B cell (primary cell): ENCODE measurements around the gene CIZ1.

Experiments used
- EZH2 ChIP-seq: IDR thresholded peaks from 2 replicates; pipeline ENCODE4 v1.6.1; 2012; ENCODE audit warnings: borderline replicate concordance, low read depth, mild to moderate bottlenecking, moderate library complexity, low read length; ENCODE audit not compliant: insufficient read depth, poor library complexity, severe bottlenecking
- TF ChIP-seq, protein P1 (sequence below): fragments of 200-600 bp; IDR thresholded peaks from one replicate; pipeline ENCODE4 v1.8.0; 2022; ENCODE audit warnings: antibody characterized with exemption, mild to moderate bottlenecking

DNA sequence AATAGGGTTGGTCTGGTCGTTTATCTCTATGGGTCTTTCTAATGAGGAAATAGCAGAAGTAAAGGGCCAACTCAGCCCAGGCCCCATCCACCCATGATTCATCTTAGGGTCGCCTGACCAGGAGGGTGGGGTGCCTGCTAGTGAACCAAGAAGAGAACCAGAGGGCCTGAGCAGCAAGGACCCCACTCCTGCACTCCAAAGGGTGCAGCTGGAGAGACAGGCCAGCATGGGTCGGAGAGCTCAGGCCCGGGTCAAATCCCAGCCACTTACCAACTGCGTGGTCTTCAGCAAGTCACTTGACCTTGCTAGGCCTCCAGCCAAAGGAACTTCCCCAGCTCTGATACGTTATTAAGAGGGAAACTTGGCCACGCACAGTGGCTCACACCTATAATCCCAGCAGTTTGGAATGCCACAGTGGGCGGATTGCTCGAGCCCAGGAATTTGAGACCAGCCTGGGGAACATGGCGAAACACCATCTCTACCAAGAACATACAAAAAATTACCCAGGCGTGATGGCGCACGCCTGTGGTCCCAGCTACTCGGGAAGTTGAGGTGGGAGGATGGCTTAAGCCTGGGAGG lies 27.0 kb downstream of the CIZ1 start:
- TF ChIP-seq, protein P1, sequence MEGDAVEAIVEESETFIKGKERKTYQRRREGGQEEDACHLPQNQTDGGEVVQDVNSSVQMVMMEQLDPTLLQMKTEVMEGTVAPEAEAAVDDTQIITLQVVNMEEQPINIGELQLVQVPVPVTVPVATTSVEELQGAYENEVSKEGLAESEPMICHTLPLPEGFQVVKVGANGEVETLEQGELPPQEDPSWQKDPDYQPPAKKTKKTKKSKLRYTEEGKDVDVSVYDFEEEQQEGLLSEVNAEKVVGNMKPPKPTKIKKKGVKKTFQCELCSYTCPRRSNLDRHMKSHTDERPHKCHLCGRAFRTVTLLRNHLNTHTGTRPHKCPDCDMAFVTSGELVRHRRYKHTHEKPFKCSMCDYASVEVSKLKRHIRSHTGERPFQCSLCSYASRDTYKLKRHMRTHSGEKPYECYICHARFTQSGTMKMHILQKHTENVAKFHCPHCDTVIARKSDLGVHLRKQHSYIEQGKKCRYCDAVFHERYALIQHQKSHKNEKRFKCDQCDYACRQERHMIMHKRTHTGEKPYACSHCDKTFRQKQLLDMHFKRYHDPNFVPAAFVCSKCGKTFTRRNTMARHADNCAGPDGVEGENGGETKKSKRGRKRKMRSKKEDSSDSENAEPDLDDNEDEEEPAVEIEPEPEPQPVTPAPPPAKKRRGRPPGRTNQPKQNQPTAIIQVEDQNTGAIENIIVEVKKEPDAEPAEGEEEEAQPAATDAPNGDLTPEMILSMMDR, result no peak
- TF ChIP-seq EZH2, result no peak
